ENCODE results near the gene FAP.

Gene FAP

GRCh38 chr2:162217598-162217997 lies 25.6 kb downstream of the FAP start:
- TF ChIP-seq CTCF (IDR thresholded peaks at IDR 0.05; ENCODE audit: low read depth, low read length): no peak
- TF ChIP-seq MAX (IDR thresholded peaks at IDR 0.05; ENCODE audit: low read depth, low read length): no peak
- TF ChIP-seq MYC (IDR thresholded peaks at IDR 0.05; ENCODE audit: low read depth, low read length): no peak
- TF ChIP-seq POLR2A (IDR thresholded peaks at IDR 0.05; ENCODE audit: extremely low read depth, insufficient read length): no peak
- no peak overlapping the region for H3K4me3 ChIP-seq (ENCODE audit: low read depth, low read length)
- no peak for DNase-seq (ENCODE audit: low read depth)

DNA sequence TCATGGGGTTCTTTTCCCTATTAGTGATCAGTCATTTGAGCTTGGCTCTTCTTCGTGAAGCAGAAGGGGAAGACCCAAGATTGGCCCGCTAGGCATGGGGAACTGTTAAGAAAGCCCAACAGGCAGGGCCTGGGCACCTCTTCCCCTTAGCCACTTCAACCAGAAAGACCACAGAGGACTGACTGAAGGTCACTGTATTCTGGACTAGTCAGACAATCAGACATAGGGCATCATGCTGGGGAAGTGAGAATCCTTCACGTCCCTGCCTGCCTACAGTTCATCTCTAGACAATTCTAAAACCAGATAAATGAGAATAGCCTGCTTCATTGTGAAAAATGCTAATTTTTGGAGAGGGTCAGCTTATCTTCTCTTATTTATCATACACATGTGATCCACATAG lies 28.1 kb downstream of the FAP start:
- H3K4me3 ChIP-seq (ENCODE audit: low read depth, low read length): no peak overlapping the region
- no peak for TF ChIP-seq CTCF (IDR thresholded peaks at IDR 0.05; ENCODE audit: low read depth, low read length)
- no peak for TF ChIP-seq MAX (IDR thresholded peaks at IDR 0.05; ENCODE audit: low read depth, low read length)
- TF ChIP-seq MYC (IDR thresholded peaks at IDR 0.05; ENCODE audit: low read depth, low read length): no peak
- no peak for TF ChIP-seq POLR2A (IDR thresholded peaks at IDR 0.05; ENCODE audit: extremely low read depth, insufficient read length)
- no peak for DNase-seq (ENCODE audit: low read depth)

- no peak for DNase-seq (ENCODE audit: low read depth)
- H3K4me3 ChIP-seq (ENCODE audit: low read depth, low read length): no peak overlapping the region
- TF ChIP-seq CTCF (IDR thresholded peaks at IDR 0.05; ENCODE audit: low read depth, low read length) (no peak), POLR2A (IDR thresholded peaks at IDR 0.05; ENCODE audit: extremely low read depth, insufficient read length) (no peak), MAX (IDR thresholded peaks at IDR 0.05; ENCODE audit: low read depth, low read length) (no peak), MYC (IDR thresholded peaks at IDR 0.05; ENCODE audit: low read depth, low read length) (no peak)
Observed at GRCh38 chr2:162212366-162212765, 30.9 kb downstream of the FAP start.

GRCh38 chr2:162211732-162212131 lies 31.5 kb downstream of the FAP start:
- H3K4me3 ChIP-seq (ENCODE audit: low read depth, low read length): no peak overlapping the region
- DNase-seq (ENCODE audit: low read depth): no peak
- TF ChIP-seq MYC (IDR thresholded peaks at IDR 0.05; ENCODE audit: low read depth, low read length) (no peak), MAX (IDR thresholded peaks at IDR 0.05; ENCODE audit: low read depth, low read length) (no peak), POLR2A (IDR thresholded peaks at IDR 0.05; ENCODE audit: extremely low read depth, insufficient read length) (no peak), CTCF (IDR thresholded peaks at IDR 0.05; ENCODE audit: low read depth, low read length) (no peak)

- no peak overlapping the region for H3K4me3 ChIP-seq (ENCODE audit: low read depth, low read length)
- no peak for DNase-seq (ENCODE audit: low read depth)
- no peak for TF ChIP-seq MYC (IDR thresholded peaks at IDR 0.05; ENCODE audit: low read depth, low read length)
- no peak for TF ChIP-seq MAX (IDR thresholded peaks at IDR 0.05; ENCODE audit: low read depth, low read length)
Observed at GRCh38 chr2:162210385-162210784, 32.9 kb downstream of the FAP start.

DNA sequence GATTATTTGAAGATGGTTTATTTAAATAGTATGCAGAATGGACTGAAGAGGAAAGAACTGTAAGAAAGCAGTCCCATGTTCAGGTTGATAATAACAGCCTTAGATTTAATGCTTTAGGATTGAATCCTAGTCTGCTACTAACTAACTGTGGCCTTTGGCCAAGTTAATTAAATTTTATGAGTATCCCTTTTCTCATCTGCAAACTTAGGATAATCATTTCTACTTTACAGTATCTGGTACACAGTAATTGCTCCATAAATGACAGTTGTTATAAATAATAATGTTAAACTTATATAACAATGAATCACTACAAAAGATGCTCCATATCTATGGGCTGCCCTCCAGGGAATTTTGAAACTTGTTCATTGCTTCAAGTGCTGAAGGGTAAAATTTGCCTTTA lies 41.0 kb downstream of the FAP start:
- DNase-seq (ENCODE audit: low read depth): no peak
- TF ChIP-seq MAX (IDR thresholded peaks at IDR 0.05; ENCODE audit: low read depth, low read length): no peak
- TF ChIP-seq MYC (IDR thresholded peaks at IDR 0.05; ENCODE audit: low read depth, low read length): no peak
- TF ChIP-seq POLR2A (IDR thresholded peaks at IDR 0.05; ENCODE audit: extremely low read depth, insufficient read length): no peak
- no peak for TF ChIP-seq CTCF (IDR thresholded peaks at IDR 0.05; ENCODE audit: low read depth, low read length)
- H3K4me3 ChIP-seq (ENCODE audit: low read depth, low read length): no peak overlapping the region

Measured in NB4 (cell line).